SIG-M5 treated with dmso at 0.1 percent for 504 hours (cell line): ENCODE measurements around the gene UBE2H.
"Not testable (repeated sequence)": the region's sequence is repeated elsewhere in the genome, so short reads cannot be mapped to it uniquely, and the experiment has no call there.

Source experiments
- DNase-seq: peaks from one replicate; lab custom pipeline; 2025; ENCODE audit not compliant: unreplicated experiment; lab: John Stamatoyannopoulos, UW

UBE2H gene

DNA sequence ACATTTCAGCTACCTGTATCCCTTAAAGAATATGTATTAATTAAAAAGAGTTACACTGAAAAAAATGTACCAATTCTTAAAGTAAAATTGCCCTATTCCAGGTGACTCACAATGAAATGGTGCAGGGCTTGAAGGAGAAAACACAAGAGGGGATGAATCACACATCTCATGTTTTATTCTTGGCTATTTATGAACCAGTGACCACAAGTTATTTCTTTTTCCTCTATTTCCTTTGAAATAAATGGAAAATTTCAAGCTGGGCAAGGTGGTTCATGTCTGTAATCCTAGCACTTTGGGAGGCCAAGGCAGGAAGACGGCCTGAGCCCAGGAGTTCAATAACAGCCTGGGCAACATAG, 106.8 kb downstream of the UBE2H start:
- no peak for DNase-seq

DNA sequence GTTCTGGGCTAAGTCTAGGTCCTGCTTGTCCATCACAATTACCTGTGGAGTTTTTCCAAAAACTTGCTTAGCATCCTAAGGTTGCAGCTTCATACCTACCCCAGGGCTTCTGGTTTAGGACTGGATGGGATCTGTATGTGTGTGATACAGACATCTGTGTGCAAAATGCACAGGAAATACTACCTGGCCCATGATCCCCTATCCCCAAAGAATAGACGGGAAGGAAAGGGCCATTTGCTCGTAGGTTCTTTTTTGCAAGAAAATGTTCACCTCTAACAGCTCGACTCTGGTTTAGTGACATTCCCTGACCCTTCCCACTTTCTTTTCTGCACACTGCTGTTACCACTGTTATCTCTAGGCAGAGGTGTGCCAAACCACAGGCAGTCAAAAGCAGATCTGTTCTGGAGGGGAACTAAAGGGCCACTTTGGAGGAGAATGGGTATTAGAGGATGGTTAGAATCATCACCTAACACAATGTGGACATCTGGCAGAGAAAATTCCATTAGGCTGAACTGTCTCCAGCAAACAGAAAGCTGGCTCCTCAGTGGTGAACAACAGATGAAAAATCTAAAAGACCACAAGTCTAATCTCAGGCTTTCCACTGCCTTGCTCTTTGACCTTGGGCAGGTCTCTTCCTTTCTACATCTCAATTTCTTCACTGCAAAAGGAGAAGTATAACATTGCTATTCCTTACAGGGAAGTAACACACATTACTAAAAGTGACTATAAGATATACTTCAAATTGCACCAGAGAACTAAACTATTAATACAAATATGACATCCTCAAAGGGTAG, 107.4 kb downstream of the UBE2H start:
- peak; percentile 6 for DNase-seq

- peak; percentile 8 for DNase-seq
Measured at GRCh38 chr7:129843978-129844840, 108.6 kb downstream of the UBE2H start.

- no peak for DNase-seq
Measured at GRCh38 chr7:129843365-129843898, 109.3 kb downstream of the UBE2H start.

GRCh38 chr7:129841465-129841864, 111.3 kb downstream of the UBE2H start:
- DNase-seq, result no peak

DNA sequence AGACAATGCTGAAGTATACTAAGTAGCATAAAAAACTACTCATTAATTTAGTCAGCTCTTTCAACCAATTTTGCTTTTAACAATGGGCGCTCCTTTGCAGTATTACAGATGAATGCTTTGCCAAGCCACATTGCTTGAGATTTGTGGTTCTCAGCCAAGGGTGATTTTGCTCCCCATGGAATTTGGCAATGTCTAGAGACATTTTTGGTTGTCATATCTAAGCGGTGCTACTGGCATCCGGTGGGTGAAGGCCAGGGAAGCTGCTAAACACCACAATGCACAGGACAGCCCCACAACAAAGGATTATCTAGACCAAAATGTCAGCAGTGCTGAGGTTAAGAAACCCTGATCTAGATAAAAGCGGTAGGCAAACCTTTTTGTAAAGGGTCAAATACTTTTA, 112.0 kb downstream of the UBE2H start:
- DNase-seq, result no peak

GRCh38 chr7:129836983-129837382, 115.8 kb downstream of the UBE2H start:
- no peak for DNase-seq

DNA sequence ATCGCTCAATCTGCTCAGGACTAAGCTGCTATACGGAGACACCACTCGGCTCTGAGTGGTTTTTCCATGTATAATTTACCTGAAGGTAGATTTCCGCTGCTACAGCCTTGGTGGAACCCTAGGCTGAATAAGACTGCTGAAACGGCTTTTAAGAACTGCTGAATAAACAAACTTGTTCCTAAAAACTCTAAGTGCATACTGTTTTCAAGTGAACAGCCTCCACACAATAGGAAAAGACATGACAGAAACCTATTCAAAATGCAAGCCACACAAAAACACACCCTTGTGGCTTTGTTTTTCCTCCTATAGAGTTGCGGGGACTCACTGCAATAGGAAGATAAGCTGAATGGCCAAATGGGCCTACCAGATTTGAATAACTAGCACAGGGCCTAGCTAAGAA, 117.2 kb downstream of the UBE2H start:
- no peak for DNase-seq

GRCh38 chr7:129833353-129833752, 119.4 kb downstream of the UBE2H start:
- not testable (repeated sequence) for DNase-seq

- DNase-seq, result no peak
Measured at GRCh38 chr7:129832701-129833227, 120.0 kb downstream of the UBE2H start.

GRCh38 chr7:129832282-129832681, 120.5 kb downstream of the UBE2H start:
- DNase-seq, result no peak

- no peak for DNase-seq
Measured at GRCh38 chr7:129831424-129832058, 121.2 kb downstream of the UBE2H start.

- no peak for DNase-seq
Measured at GRCh38 chr7:129830949-129831348, 121.8 kb downstream of the UBE2H start.

DNA sequence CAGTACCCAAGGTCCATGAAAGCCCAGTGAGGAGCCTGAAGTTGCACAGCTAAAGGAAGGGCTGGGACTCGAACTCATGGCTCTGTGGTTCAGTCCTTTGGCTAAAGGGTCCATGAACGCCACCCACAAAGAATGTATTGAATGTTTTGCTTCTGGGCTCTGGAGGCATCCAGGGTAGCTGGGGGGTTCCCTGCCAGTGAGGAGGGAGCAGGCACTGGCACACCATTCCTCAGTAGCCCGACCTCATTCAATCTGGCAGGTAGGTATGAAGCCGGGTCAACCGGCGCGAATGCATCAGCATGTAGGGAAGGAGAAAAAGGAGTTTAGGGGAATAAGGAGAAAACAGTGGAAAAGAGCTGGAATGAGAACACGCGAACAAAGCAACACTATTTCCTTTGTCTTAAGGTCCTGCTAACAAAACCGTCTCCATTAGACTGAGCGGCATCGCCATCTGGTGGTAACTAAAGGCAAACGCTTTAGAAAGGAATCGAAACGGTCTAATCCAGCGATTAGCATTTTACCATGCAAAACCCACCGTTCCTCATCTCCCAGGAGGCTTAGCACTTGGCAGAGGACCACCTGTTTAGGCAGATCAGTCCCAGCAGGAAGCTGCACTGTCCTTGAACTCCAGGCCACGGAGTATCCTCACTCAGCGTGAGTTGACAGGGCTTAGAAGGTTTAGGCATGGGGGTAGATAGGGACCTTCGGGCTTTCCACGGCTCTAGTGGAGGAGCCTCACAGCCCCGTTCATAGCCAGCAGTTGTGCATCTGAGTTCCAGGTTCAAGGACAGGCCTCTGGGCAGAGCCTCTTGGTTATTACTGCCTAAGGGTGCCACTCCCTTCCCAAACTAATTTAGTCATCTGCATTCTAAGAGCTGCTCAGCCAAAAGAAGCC, 122.8 kb downstream of the UBE2H start:
- peak; percentile 72 for DNase-seq

GRCh38 chr7:129828989-129829736, 123.6 kb downstream of the UBE2H start:
- peak; percentile 45 for DNase-seq

DNA sequence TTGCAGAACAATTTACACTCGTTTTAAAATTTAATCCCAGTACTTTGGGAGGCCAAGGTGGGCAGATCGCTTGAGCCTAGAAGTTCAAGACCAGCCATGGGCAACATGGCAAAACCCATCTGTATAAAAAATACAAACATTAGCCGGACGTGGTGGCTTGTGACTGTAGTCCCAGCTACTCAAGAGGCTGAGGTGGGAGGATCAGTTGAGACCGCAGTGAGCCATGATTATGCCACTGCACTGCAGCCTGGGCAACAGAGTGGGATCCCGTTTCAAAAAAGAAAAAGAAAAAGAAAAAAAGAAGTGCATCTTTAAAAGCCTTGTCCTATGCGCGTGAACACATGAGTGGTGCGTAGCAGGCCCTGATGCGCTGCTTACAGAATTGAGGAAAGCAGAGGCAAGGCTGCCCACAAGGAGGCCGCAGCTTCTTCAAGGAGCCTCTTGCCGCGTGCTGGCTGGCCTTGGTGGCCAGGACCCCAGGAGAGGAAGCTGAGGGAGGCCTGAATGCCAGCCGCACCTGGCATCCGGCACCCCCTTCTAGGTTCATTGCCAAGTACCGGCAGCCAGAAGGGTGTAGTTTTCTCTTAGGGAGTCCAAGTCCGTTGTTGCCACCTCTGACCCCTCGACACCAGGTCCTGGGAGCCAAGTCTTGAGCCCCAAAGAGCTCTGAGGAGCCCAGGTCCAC, 124.5 kb downstream of the UBE2H start:
- no peak for DNase-seq

DNA sequence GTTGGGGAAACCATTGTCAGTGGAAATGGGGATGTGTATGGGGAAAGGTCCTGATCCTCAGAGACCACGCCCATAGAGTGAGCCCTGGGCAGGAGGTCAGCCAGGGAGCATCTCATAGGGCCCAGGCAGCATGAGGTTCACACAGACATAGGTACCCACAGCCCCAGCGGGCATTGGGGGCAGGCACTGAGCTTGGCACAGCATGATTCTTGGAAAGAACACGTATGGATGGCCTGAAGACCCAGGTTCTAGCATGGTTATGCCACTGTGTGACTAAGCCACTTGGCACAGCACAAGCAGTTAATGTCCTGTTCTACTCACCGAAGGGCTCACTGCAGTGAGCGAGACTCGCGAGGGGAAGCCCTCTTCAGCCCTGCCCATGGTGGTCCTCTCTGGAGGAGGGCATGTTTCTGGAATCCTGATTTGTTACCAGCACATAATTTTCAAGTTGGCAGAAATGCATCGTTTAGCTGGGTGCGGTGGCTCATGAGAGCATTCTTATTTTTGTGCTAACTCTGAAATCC, 125.2 kb downstream of the UBE2H start:
- no peak for DNase-seq

GRCh38 chr7:129826895-129827294, 125.9 kb downstream of the UBE2H start:
- not testable (repeated sequence) for DNase-seq
